GM12878 (cell line): ENCODE data around the gene ITGA11. TPM values are rescaled to one million over a fixed set of nuclear protein-coding genes. Genes with fewer than 3 reads are reported as not detected.

ENCODE experiments used
- ATAC-seq: fragments of 200-7000 bp; cut with Tn5 transposase; 3 replicates; pipeline ENCODE4 v1.9.1; 2020; ENCODE audit warnings: mild to moderate bottlenecking, moderate library complexity
- BruUV-seq: library from RNA; stranded (reverse); fragments of 400-500 nt; replicated peaks from 2 replicates; lab custom pipeline; 2021; lab: Mats Ljungman, UMichigan
- CTCF ChIA-PET: fragments of 300-600 bp; sonication (Branson Sonifier 250); formaldehyde crosslinking; extraction: SDS; loops from one replicate; lab custom pipeline; 2021; ENCODE audit warnings: inconsistent platforms; lab: Yijun Ruan, JAX
- POLR2A ChIA-PET: fragments of 350-600 bp; formaldehyde crosslinking; extraction: SDS; loops from one replicate; lab custom pipeline; 2021; ENCODE audit warnings: inconsistent platforms; lab: Charles Lee
- RAD21 ChIA-PET: fragments of 300-600 bp; sonication (Branson Sonifier 250); formaldehyde crosslinking; loops from one replicate; lab custom pipeline; 2023; ENCODE audit warnings: antibody characterized with exemption; ENCODE audit not compliant: unreplicated experiment; lab: Charles Lee
- SMC1A ChIA-PET: fragments of 300-600 bp; sonication (Branson Sonifier 250); formaldehyde crosslinking; loops from one replicate; lab custom pipeline; 2023; ENCODE audit not compliant: unreplicated experiment, uncharacterized antibody; lab: Charles Lee
- DNase-seq: peaks from one replicate; pipeline ENCODE4 v3.0.0-alpha.2; 2011; ENCODE audit warnings: low read depth, low spot score
- FAIRE-seq: peaks from 3 replicates; lab custom pipeline; 2011; peaks lifted over from hg19 to GRCh38; lab: Jason Lieb, UNC
- H2AFZ ChIP-seq: 2 replicates; pipeline ENCODE4 v1.6.0; 2011; ENCODE audit warnings: low read depth, low read length, control low read depth; ENCODE audit not compliant: control insufficient read depth
- H3K27ac ChIP-seq: 2 replicates; pipeline ENCODE4 v1.5.1; 2011; ENCODE audit warnings: control low read depth; ENCODE audit not compliant: control insufficient read depth, insufficient read depth
- H3K27me3 ChIP-seq, 2 experiments: replicated peaks in 1 of 2; 2 replicates each; pipeline versions ENCODE4 v1.6.0 to v1.6.1; 2011; ENCODE audit warnings: low read length in 1 of 2; ENCODE audit not compliant: control insufficient read depth in 2 of 2, insufficient read depth in 2 of 2
- H3K36me3 ChIP-seq, 2 experiments: 2 replicates each; pipeline ENCODE4 v1.5.1; 2011; ENCODE audit warnings: low read length in 1 of 2; ENCODE audit not compliant: control insufficient read depth in 2 of 2, insufficient read depth in 2 of 2
- H3K4me1 ChIP-seq: 2 replicates; pipeline ENCODE4 v1.6.1; 2011; ENCODE audit warnings: mild to moderate bottlenecking, low read length, moderate library complexity, mixed read lengths; ENCODE audit not compliant: control insufficient read depth, insufficient read depth
- H3K4me2 ChIP-seq: 2 replicates; pipeline ENCODE4 v1.6.0; 2011; ENCODE audit warnings: control low read depth; ENCODE audit not compliant: control insufficient read depth, insufficient read depth
- H3K4me3 ChIP-seq: fragments of 200-600 bp; sonication (generic); 2 replicates; pipeline ENCODE4 v1.5.1; 2016
- H3K79me2 ChIP-seq: 2 replicates; pipeline ENCODE4 v1.6.0; 2011; ENCODE audit warnings: low read length; ENCODE audit not compliant: control insufficient read depth, insufficient read depth
- H3K9ac ChIP-seq: 2 replicates; pipeline ENCODE4 v1.8.0; 2011; ENCODE audit warnings: low read length, control low read depth, mixed read lengths; ENCODE audit not compliant: control insufficient read depth, insufficient read depth
- H3K9me3 ChIP-seq: replicated peaks from 3 replicates; pipeline ENCODE4 v1.5.1; 2011; ENCODE audit warnings: mild to moderate bottlenecking, low read length; ENCODE audit not compliant: control insufficient read depth, insufficient read depth
- H4K20me1 ChIP-seq: 2 replicates; pipeline ENCODE4 v1.6.0; 2011; ENCODE audit not compliant: control insufficient read depth, insufficient read depth
- CUX1 ChIP-seq: IDR thresholded peaks from 2 replicates; pipeline ENCODE4 v1.6.1; 2012; ENCODE audit warnings: improper control_type of control experiment, low read depth, low read length; ENCODE audit not compliant: insufficient replicate concordance
- IRF4 ChIP-seq: IDR thresholded peaks from 2 replicates; pipeline ENCODE4 v1.6.1; 2011; ENCODE audit warnings: low read depth, low read length
- PAX5 ChIP-seq: IDR thresholded peaks from 2 replicates; pipeline ENCODE4 v1.6.1; 2011; ENCODE audit warnings: low read depth, low read length, borderline replicate concordance
- SP1 ChIP-seq: IDR thresholded peaks from one replicate; pipeline ENCODE4 v1.6.1; 2011; ENCODE audit warnings: low read depth, low read length
- SREBF1 ChIP-seq: IDR thresholded peaks from 2 replicates; pipeline ENCODE4 v1.6.1; 2012; ENCODE audit warnings: mild to moderate bottlenecking, low read length
- STAT3 ChIP-seq: IDR thresholded peaks from 2 replicates; pipeline ENCODE4 v1.6.1; 2011; ENCODE audit warnings: low read depth, low read length, improper control_type of control experiment
- SUPT20H ChIP-seq: IDR thresholded peaks from 2 replicates; pipeline ENCODE4 v1.6.1; 2011; ENCODE audit warnings: low read depth, mild to moderate bottlenecking, low read length, moderate library complexity, borderline replicate concordance; ENCODE audit not compliant: control insufficient read depth
- TCF12 ChIP-seq: IDR thresholded peaks from 2 replicates; pipeline ENCODE4 v1.6.1; 2011; ENCODE audit warnings: low read depth, mild to moderate bottlenecking, low read length
- USF2 ChIP-seq: IDR thresholded peaks from 2 replicates; pipeline ENCODE4 v1.6.1; 2011; ENCODE audit warnings: low read depth, low read length, improper control_type of control experiment, borderline replicate concordance
- ZNF384 ChIP-seq: IDR thresholded peaks from 2 replicates; pipeline ENCODE4 v1.6.1; 2012; ENCODE audit warnings: low read depth, mild to moderate bottlenecking, low read length, improper control_type of control experiment, borderline replicate concordance
- ZNF687 ChIP-seq: fragments of 450-650 bp; IDR thresholded peaks from 2 replicates; pipeline ENCODE4 v1.6.1; 2017; ENCODE audit warnings: mild to moderate bottlenecking, moderate library complexity
- WGBS: methylation state at CpG from one replicate; pipeline ENCODE4 v1.1.6; 2016; ENCODE audit warnings: low lambda C conversion rate; ENCODE audit not compliant: insufficient replicate concordance, insufficient coverage; ENCODE audit errors: missing lambda C conversion rate; 5-methylcytosine and 5-hydroxymethylcytosine counted together
- in situ Hi-C: fragments of 300-500 bp; cut with MboI; formaldehyde crosslinking; loops from 9 replicates; pipeline ENCODE4 v1.14.3; 2018; ENCODE audit warnings: mixed read lengths
- intact Hi-C: fragments of 100-400 bp; cut with micrococcal nuclease; formaldehyde crosslinking; loops from one replicate; pipeline ENCODE4 v1.14.2; 2022; ENCODE audit not compliant: unreplicated experiment
- polyA plus RNA-seq, 11 experiments: library from polyadenylated mRNA; depleted of rRNA in 4 of 11; unstranded in 6 of 11; stranded (reverse) in 5 of 11; fragments of >200 nt; fragmentation: Nextera tagmentation in 4 of 11; fragmentation: Illumina TruSeq in 1 of 11; extraction: Ambion mirVana in 4 of 11; extraction: Trizol in 1 of 11; gene quantifications; 1 replicate in 1 of 11; 2 replicates in 10 of 11; pipeline versions ENCODE4 v1.2.1 to v1.2.3, GENCODE V29; 2011 to 2016; ENCODE audit warnings: inconsistent platforms in 2 of 11, missing spikeins in 2 of 11, low read depth in 1 of 11
- total RNA-seq, 4 experiments: library from RNA; depleted of rRNA in 3 of 4; stranded (reverse); fragments of >200 nt in 3 of 4; fragmentation: Illumina TruSeq in 1 of 4; extraction: Trizol in 1 of 4; gene quantifications; 2 replicates each; pipeline versions ENCODE4 v1.2.1 to v1.2.3, GENCODE V29; 2013 to 2021

The ITGA11 gene
- total and polyA plus RNA-seq, 10 of the 15 experiments (the other 5 are each of a cell fraction or from before 2014, with no cell fraction given), result under 0.01 to 0.36 (median 0.13) TPM; not detected in 1

- TF ChIP-seq CUX1 (no peak), TCF12 (no peak), ZNF384 (no peak), SP1 (no peak), PAX5 (no peak)
Observed at GRCh38 chr15:68439506-68439905, 7.5 kb upstream of the ITGA11 start (continued).

GRCh38 chr15:68436680-68437079 is 4.7 kb upstream of the ITGA11 start:
- FAIRE-seq, result no peak
- SMC1A ChIA-PET, result no interaction called here
- no peak for DNase-seq
- H3K9ac ChIP-seq, result no peak overlapping the region
- CTCF ChIA-PET, result no interaction called here
- no peaks in the 10 kb centered on the region for H3K4me1 ChIP-seq
- no peaks in the 10 kb centered on the region for H4K20me1 ChIP-seq
- H2AFZ ChIP-seq, result no peak overlapping the region
- 80% methylated on average over 1 of the region's 1 CpG for WGBS
- in situ Hi-C loops, result no loop called here
- peaks cover 4 to 8% of the 10 kb centered on the region in 2 experiments for H3K27me3 ChIP-seq
- no TSS peak for BruUV-seq
- no peaks in the 10 kb centered on the region; the same call in 2 of the 3 replicates for H3K9me3 ChIP-seq
- RAD21 ChIA-PET, result no interaction called here
- no peaks in the 10 kb centered on the region for H3K36me3 ChIP-seq
- no peak overlapping the region for H3K27ac ChIP-seq
- intact Hi-C loops, result no loop called here
- no peaks in the 10 kb centered on the region for H3K79me2 ChIP-seq
- no peak for ATAC-seq
- no peak overlapping the region for H3K4me3 ChIP-seq
- H3K4me2 ChIP-seq, result no peak overlapping the region
- POLR2A ChIA-PET, result no interaction called here
- TF ChIP-seq USF2 (no peak), IRF4 (no peak), STAT3 (no peak), SREBF1 (no peak), ZNF687 (no peak), SUPT20H (no peak)
